Upper lobe of left lung (tissue), 6 donors: ENCODE results near the gene ST7. TPM values are rescaled to one million over a fixed set of nuclear protein-coding genes. Genes with fewer than 3 reads are reported as not detected.

Experiments used
- ATAC-seq, 2 donors: fragments of 200-7000 bp; cut with Tn5 transposase; one replicate each; pipeline ENCODE4 v1.9.1; 2022; ENCODE audit warnings: mild to moderate bottlenecking in 2 of 2, moderate library complexity in 2 of 2; ENCODE audit not compliant: low FRiP score in 2 of 2
- DNase-seq, 2 donors: peaks; one replicate each; pipeline ENCODE4 v3.0.0-alpha.2; 2019 to 2020
- H3K27ac ChIP-seq, 4 donors: fragments of 200-600 bp; sonication (generic); one replicate each; pipeline ENCODE4 v1.5.1; 2016 to 2019
- H3K27me3 ChIP-seq, 4 donors: fragments of 200-600 bp; sonication (generic); one replicate each; pipeline ENCODE4 v1.5.1; 2017 to 2019
- H3K36me3 ChIP-seq, 4 donors: fragments of 200-600 bp; sonication (generic); one replicate each; pipeline ENCODE4 v1.5.1; 2016 to 2019
- H3K4me1 ChIP-seq, 4 donors: fragments of 200-600 bp; sonication (generic); one replicate each; pipeline ENCODE4 v1.5.1; 2018 to 2019
- H3K4me3 ChIP-seq, 4 donors: fragments of 200-600 bp; sonication (generic); one replicate each; pipeline ENCODE4 v1.5.1; 2017 to 2019; ENCODE audit warnings: mild to moderate bottlenecking in 2 of 4, moderate library complexity in 1 of 4
- H3K9me3 ChIP-seq, 4 donors: fragments of 200-600 bp; sonication (generic); one replicate each; pipeline ENCODE4 v1.5.1; 2018 to 2019
- EP300 ChIP-seq, 4 donors: sonication (generic); formaldehyde crosslinking; IDR thresholded peaks; one replicate each; pipeline ENCODE4 v1.5.1; 2017; ENCODE audit warnings: antibody characterized with exemption in 4 of 4, control low read depth in 2 of 4
- POLR2A ChIP-seq, 4 donors: fragments of 450-650 bp; IDR thresholded peaks; one replicate each; pipeline ENCODE4 v1.5.1; 2016 to 2017; ENCODE audit warnings: antibody characterized with exemption in 4 of 4, mild to moderate bottlenecking in 2 of 4
- POLR2AphosphoS5 ChIP-seq, 2 donors: sonication (generic); formaldehyde crosslinking; IDR thresholded peaks; one replicate each; pipeline ENCODE4 v1.5.1; 2017; ENCODE audit warnings: antibody characterized with exemption in 2 of 2
- WGBS, 2 donors: methylation state at CpG; one replicate each; pipeline ENCODE4 v1.1.5; 2017 to 2018; 5-methylcytosine and 5-hydroxymethylcytosine counted together
- total RNA-seq, 6 donors: library from RNA; depleted of rRNA in 4 of 6; stranded (reverse); fragments of >200 nt in 4 of 6; gene quantifications; one replicate each; pipeline versions ENCODE4 v1.1.0 to v1.2.1, GENCODE V29; 2016 to 2021
- TF ChIP-seq, protein P1 (sequence below), 6 experiments: fragments of 450-650 bp in 4 of 6; fragments of 200-600 bp in 2 of 6; sonication (generic) in 2 of 6; IDR thresholded peaks; one replicate each; pipeline ENCODE4 v1.5.1; 2016 to 2019; ENCODE audit warnings: antibody characterized with exemption in 6 of 6
- donor health status: DM: no; HTN: no; CAD: no; lungs with moderate emphysema.
- donor health status: DM: no; HTN: yes; CAD: no; lungs with severe emphysema.

ST7 gene
- total RNA-seq, 6 donors from 2014 or later = 36.0 to 135 (median 73.4) TPM

DNA sequence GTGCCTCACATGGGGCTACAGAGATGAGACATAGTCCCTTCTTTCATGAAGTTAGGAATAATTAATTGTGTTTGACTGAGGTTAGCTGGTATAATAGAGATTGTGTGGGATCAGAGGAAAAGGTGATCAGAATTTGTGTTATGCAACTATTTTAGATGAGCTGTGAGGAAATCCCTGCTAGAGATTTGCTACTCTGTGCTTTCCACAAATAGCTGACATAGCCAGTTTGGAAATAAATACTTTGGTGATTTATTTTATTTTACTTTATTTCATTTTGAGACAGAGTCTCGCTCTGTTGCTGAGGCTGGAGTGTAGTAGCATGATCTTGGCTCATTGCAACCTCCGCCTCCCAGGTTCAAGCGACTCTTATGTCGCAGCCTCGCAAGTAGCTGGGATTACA lies 32.3 kb downstream of the ST7 start:
- WGBS, 2 donors = 95 to 96% methylated on average over 5 of the region's 5 CpGs
- H3K36me3 ChIP-seq = no peaks in the 10 kb centered on the region
- no peak for TF ChIP-seq POLR2AphosphoS5 (IDR thresholded peaks at IDR 0.05)
- no peak for TF ChIP-seq EP300 (IDR thresholded peaks at IDR 0.05)
- TF ChIP-seq, protein P1, sequence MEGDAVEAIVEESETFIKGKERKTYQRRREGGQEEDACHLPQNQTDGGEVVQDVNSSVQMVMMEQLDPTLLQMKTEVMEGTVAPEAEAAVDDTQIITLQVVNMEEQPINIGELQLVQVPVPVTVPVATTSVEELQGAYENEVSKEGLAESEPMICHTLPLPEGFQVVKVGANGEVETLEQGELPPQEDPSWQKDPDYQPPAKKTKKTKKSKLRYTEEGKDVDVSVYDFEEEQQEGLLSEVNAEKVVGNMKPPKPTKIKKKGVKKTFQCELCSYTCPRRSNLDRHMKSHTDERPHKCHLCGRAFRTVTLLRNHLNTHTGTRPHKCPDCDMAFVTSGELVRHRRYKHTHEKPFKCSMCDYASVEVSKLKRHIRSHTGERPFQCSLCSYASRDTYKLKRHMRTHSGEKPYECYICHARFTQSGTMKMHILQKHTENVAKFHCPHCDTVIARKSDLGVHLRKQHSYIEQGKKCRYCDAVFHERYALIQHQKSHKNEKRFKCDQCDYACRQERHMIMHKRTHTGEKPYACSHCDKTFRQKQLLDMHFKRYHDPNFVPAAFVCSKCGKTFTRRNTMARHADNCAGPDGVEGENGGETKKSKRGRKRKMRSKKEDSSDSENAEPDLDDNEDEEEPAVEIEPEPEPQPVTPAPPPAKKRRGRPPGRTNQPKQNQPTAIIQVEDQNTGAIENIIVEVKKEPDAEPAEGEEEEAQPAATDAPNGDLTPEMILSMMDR (IDR thresholded peaks at IDR 0.05) = no peak
- TF ChIP-seq POLR2A (IDR thresholded peaks at IDR 0.05) = no peak

DNA sequence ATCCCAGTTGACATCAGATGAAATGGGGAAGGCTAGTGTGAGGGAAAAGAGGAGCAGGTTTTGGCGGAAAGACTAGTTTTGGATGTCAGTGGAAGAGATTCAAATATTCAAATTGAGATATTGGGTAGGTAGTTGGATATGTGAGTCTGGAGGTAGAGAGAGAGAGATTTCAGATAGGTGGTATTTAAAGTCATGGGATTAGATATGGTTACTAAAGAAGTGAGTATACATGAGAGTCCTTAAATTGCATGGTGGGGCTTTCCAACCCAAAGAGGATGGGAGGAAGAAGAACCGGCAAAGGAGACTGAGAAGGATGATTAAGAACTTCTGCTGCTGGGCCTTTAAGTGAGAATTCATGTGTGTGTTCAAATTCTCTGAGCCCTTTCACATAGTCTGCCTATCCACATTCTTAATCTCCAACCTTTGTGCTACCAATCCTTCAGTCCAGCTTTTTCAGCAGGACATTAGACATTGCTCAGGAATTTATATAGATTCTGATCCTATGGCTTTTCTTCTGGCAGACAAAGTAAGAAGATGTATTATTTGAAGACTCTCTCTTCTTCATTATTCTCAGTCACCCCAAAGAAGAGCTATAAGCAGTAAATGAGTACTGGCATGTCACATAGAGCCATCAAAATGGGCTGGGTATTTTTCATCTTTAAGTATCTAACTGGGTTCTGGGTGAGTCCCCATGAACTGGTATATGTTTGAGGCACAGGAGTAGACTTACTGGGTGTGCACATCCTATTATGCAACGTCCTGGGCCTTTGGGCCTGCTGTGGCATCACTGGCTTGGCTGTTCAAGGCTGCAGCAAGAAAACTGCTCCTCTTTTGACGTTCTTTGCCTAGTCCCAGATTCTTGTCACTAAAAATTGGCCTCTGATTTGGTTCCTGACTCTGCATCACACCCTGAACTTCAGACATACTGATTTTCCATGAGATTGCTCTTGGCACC lies 33.6 kb downstream of the ST7 start:
- no peaks in the 10 kb centered on the region for H3K36me3 ChIP-seq
- no peaks in the 10 kb centered on the region for H3K9me3 ChIP-seq
- WGBS, 2 donors = 67 to 85% methylated on average over 4 of the region's 4 CpGs
- no peak overlapping the region for H3K27ac ChIP-seq
- H3K27me3 ChIP-seq = no peaks in the 10 kb centered on the region
- ATAC-seq (no peak), DNase-seq (no peak)
- no peak overlapping the region for H3K4me3 ChIP-seq
- TF ChIP-seq EP300 (IDR thresholded peaks at IDR 0.05) (no peak), POLR2A (IDR thresholded peaks at IDR 0.05) (no peak), POLR2AphosphoS5 (IDR thresholded peaks at IDR 0.05) (no peak)
- TF ChIP-seq, protein P1 (IDR thresholded peaks at IDR 0.05) = no peak
- H3K4me1 ChIP-seq = no peaks in the 10 kb centered on the region

More for the DNA sequence above, 32.3 kb downstream of the ST7 start:
- no peaks in the 10 kb centered on the region for H3K4me1 ChIP-seq
- DNase-seq (no peak), ATAC-seq (no peak)
- no peak overlapping the region for H3K27ac ChIP-seq
- no peak overlapping the region for H3K4me3 ChIP-seq
- H3K27me3 ChIP-seq = no peaks in the 10 kb centered on the region
- no peaks in the 10 kb centered on the region for H3K9me3 ChIP-seq

DNA sequence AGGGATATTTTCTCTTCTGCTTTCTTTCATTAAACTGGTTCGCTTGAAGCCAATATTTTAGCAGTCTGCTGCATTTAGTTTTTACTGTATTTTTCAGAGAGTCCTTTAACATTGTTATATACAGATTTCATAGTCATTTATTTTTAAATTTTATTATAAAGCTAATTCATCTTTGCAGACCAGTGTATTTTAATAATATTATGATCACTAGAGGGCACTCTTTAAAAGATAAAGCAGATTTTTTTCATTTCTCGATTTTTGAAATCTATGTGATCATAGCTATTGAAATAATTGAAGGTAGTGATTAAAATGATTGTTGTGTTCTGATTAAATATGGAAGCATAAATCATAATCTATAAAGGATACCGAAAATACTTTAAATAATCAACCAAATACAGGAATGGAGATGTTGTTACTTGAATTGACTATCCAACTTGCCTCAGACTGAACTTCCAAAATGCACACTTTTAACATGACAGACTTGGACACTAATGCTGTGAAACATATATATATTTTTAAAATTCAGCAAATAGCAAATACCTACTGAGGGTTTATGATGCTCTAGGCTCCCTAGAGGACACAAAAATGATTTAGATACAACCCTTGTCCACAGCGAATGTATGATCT lies 35.2 kb downstream of the ST7 start:
- H3K36me3 ChIP-seq = no peaks in the 10 kb centered on the region
- no peak overlapping the region for H3K4me3 ChIP-seq
- WGBS, 2 donors = 65 to 66% methylated on average over 4 of the region's 4 CpGs
- DNase-seq = no peak
- no peaks in the 10 kb centered on the region for H3K4me1 ChIP-seq
- no peak overlapping the region for H3K27ac ChIP-seq
- no peaks in the 10 kb centered on the region for H3K9me3 ChIP-seq
- no peaks in the 10 kb centered on the region for H3K27me3 ChIP-seq
- ATAC-seq = no peak
- TF ChIP-seq, protein P1 (IDR thresholded peaks at IDR 0.05) = peak in 2 of 6 experiments; percentile 6 to 10
- TF ChIP-seq POLR2A (IDR thresholded peaks at IDR 0.05) (no peak), POLR2AphosphoS5 (IDR thresholded peaks at IDR 0.05) (no peak), EP300 (IDR thresholded peaks at IDR 0.05) (no peak)

GRCh38 chr7:116990056-116990455 lies 36.8 kb downstream of the ST7 start:
- DNase-seq (no peak), ATAC-seq (no peak)
- TF ChIP-seq POLR2A (IDR thresholded peaks at IDR 0.05) (no peak), POLR2AphosphoS5 (IDR thresholded peaks at IDR 0.05) (no peak), EP300 (IDR thresholded peaks at IDR 0.05) (no peak)
- TF ChIP-seq, protein P1 (IDR thresholded peaks at IDR 0.05) = no peak
- WGBS, 2 donors = 90 to 93% methylated on average over 5 of the region's 5 CpGs
- Histone ChIP-seq H3K4me3 (no peak overlapping the region), H3K36me3 (no peaks in the 10 kb centered on the region), H3K27ac (no peak overlapping the region), H3K9me3 (no peaks in the 10 kb centered on the region), H3K4me1 (peaks cover 0 to 3% (median 0%) of the 10 kb centered on the region in 4 donors), H3K27me3 (no peaks in the 10 kb centered on the region)
